ENCODE measurements around the gene LCN1.

The LCN1 gene

DNA sequence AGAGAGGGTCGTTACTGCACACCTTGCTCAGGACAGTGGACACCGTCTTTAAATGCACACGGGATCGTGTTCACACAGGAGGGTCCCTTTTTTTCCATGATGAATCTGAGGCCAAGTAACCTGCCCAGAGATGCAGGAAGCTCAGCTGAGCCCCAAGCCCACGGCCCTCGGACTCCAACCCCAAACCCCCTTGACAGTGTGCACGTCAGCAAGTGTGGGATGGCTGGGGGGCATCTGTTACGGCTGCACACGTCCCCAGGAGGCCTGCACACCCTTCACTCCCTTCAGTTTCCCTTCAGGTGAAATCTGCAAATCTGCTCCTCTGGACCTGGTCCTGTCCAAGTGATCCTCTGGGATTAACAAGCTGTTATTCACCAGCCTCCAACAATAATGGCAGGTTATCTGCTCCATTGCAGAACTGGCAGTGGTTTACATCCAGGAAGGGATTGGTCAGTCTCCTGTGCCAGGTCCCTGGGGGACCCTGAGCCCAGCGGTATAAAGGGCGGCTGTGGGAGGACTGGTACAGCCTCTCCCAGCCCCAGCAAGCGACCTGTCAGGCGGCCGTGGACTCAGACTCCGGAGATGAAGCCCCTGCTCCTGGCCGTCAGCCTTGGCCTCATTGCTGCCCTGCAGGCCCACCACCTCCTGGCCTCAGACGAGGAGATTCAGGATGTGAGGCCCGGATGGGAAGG is at the start of gene LCN1:
TSS of gene LCN1 (plus strand) at position 525 of the 692 bp plus-strand sequence. CDS start at position 583, 58 bp downstream.
- DNase-seq (ENCODE audit: low spot score): no peak

DNA sequence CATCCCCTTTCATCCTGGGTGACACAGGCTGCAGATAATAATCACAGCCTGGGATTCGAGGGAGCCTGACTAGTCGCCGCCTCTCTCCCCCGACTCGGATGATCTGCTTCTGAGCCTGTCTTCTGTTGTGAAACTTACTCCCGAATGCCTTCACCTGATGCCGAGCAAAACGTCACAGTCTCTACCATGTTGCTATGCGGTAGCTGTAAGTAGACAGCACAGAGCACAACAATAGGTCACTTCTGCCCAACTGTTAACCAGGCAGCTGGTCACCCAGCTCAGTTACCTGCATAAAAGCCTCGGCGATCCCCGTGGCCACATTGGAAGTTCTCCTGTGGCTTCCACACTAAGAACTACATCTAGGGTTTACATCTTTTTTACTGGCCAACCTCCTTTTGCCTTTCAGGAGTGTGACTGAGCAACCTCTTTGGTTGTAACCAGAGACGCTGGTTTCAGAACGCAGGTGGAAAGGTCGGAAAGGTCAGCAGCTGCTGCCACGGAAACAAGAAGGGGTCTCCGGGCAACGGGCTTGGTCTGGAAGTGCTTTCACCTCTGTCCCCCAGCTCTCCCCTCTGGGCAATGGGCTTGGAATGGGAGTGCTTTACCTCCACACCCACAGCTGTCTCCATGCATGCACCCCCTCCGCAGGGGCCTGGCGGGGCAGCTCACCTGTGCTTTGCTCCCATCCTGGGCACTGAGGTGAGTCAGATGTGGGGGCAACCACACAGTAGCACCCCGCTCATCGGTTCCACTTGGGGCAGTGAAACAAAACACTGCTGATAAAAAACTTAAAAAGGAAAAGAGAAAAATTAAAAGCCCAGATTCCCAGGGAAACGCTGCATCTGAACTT is 49.2 kb upstream of the LCN1 start:
- no peak for DNase-seq (ENCODE audit: low spot score)

DNA sequence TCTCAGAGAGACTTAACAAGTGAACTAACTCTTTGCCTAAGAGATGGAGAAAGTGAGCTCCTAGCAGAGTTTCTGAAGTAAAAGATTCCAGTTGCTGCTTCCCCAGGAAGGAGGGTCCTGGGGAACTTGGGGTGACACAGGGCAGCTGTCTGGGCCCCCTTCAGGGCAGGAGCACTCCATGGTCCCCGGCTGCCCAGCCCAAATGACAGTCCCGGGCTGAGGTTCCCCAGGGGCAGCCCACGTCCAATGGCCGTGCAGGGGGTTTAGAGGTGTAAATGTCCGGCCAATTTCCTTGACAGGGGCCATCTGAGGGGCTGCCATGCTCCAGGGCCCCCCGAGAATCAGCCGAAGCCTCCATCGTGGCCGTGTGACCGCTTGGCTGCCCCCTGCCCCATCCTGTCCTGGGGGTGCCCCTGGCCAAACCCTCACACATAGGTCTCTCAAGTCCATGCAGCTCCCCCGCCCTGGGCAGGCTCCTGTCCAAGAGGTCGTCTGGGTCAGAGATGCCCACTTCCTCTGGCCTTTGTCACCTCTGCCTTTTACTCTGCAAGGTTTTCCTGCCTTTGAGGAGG is 47.2 kb upstream of the LCN1 start:
- DNase-seq (ENCODE audit: low spot score): no peak

DNA sequence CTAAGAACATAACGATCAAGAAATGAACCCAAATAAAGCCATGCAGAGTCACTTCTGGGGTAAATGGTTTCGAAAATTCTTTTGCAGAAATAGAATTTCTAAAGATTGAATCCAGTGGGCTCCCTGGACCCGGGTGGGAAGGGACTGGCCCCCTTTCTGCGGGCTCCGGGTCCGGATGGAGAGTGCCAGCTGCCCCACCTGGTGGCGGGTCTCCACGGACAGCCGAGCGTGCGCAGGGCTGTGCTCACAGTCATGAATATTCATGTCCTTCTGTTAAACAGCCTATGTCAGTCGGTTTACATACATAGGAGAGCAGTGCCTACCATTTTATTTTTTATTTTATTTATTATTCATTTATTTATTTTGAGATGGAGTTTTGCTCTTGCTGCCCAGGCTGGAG is 46.3 kb upstream of the LCN1 start:
- no peak for DNase-seq (ENCODE audit: low spot score)

DNA sequence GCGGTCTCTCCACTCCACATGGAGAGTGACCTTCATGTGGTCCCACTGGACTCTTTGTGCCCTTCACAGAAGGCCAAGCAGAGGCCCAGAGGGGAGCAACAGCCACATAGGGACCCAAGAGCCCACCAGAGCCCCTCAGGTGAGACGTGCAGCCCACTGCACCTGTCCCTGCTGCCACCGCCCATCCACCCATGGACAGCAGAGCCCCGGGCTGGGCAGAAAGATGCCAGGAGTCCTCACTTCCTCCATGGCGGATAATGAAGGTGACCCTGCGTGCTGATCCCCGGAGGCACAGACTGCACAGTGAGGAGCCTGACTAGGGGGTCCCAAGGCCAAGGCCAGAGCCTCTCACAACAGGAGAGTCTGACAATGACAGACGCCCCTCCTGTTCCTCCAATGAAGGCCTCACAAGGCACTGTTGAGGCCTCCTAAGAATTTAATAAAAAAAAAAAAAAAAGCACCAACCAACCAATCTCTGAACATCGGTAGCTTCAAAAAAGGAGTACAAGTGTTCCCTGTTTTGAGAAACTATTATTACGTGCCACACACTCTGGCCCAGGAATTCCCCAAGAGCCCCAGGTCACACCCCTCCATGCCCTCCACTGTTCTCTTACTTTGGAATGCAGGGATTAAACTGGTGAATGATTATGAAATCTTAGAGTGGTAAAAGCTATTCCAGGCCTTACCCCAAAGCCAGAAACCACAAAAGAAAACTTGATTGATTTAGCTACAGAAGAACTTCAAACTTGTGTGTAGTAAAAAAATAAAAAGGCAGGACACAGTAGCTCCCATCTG is 44.5 kb upstream of the LCN1 start:
- no peak for DNase-seq (ENCODE audit: low spot score)

DNA sequence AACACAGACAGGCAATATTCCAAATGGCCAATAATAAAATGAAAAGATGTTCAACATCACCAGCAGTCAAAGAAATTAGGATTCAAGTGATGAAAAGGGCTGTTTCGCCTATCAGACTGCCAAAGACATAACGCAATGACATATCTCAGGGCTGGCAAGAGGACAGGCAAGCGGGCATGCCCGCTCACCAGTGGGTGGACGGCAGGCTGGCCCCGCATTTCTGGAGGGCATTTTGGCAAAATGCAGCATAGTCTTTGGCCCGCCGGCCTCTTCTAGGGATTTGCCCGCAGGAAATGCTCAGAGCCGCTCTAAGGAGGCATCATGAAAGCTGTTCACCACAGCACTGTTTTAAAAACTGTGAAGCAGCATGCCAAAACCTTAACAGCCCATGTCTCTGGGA is 43.0 kb upstream of the LCN1 start:
- DNase-seq (ENCODE audit: low spot score): no peak

DNA sequence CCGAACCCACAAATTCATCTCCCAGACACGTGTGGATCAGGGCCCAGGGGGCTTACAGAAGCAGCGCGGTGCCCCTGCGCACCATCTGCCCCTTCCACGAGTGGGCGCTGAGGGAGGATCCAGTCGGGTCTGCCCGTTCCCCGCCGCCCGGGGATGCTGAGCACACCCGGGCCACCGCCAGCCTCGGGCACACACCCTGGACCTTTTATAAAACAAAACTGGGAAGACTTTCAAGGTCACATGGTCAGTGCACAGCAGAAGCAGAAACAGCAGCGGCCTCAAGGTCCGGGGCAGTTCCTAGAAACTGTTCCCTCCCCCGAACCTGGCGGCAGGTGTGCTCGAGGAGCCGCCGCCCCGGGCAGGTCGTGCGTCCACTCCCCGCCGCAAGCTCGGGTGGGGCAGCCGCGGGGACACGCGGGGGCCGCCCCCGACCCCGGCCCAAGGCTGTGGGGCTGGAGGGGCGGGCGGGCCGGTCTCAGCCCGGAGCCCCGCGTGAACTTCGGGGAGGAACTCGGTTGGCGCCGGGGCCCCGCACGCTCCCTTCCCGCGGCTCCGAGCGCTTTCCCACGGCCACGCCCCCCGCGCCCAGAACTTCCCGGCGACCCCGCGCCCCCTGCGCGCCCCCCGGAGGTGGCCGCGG is 42.3 kb upstream of the LCN1 start:
- no peak for DNase-seq (ENCODE audit: low spot score)

DNA sequence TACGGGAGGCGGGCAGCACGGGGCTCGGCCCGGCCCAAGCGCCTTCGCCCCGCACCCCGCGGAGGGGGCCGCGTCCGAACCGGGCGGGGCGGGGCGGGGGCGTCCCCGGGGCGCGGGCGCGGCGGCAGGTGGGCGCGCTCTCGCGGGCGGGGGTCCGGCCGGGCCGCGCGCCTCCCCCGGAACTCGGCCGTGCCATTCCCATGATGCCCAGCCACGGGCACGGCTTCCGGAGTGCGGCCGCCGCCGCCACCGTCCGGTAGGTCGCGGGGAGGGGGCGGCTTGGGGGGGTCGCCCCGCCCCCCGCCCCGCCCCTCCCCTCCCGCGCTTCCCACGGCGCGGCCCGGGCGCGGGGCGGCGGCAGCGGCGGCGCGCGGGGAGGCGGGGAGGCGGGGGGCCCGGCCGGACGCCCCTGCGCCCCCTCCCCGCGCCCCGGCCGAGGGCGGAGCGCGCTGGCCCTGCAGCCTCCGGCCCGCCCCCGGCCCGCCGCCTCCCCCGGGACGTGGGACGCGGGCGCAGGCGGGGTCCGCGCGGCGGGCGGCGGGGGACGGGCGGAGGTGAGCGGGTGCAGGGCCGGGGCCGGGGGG is 41.7 kb upstream of the LCN1 start, which contains the start of gene PPP1R26:
TSS of gene PPP1R26 (plus strand) at position 314 of the 584 bp plus-strand sequence. CDS start 4,729 bp downstream, outside the sequence.
- DNase-seq (ENCODE audit: low spot score): no peak

DNA sequence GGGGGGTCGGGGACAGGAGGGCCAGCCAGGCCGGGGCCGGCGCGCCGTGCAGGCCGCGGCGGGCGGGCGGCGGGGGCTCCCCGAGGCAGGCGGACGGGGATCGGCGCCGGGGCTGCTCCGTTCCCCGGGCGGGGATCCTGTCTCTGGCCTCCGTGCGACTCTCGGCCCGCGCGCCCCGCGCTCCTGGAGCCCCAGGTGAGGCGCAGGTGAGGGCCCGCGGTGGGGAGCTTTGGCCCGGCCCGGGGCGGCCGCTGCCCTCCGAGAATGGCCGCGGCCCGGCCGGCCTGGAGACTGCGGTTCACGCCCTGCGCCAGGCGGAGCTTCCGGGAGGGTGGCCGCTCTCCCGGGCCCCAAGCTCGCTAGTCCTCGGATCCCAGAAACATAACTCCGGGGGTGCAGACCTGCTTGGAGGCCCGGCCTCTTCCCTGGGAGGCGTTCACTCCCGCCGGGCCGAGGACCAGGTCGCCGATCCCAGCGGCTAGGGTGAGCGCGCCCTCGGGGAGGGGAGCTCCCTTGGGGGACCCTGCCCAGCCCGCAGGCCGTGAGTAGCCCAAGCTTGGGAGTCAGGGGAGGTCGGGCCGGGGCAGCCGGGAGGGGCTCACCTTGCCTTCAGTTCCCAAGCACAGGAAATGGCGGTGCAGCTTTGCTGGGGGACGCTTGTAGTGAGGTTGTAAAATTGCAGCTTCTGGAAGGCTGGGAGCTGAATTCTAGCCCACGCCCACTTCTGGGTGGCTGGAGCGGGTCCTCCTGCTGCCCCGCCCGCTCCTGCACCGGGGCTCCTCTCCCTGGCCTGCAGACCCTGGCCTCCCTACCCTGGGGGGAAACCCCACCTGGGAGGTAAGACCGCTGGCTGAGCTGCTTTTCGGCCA is 40.9 kb upstream of the LCN1 start:
- no peak for DNase-seq (ENCODE audit: low spot score)

DNA sequence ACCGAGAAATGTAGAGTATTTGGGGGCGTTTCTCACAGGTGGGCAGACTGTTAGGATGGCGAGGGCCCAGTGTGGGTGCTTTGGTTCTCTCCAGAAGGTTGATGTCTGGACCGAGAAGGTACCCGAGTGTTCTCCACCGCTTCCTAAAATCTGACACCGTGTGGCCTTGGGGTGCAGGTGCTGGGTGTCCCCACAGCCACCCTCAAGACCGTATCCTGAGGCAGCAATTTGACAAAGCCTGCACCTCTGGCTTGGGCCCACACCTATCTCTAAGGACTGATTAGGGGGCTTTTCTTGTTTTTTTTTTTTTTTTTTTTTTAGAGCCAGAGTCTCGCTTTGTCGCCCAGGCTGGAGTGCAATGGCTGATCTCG is 40.3 kb upstream of the LCN1 start:
- no peak for DNase-seq (ENCODE audit: low spot score)

DNA sequence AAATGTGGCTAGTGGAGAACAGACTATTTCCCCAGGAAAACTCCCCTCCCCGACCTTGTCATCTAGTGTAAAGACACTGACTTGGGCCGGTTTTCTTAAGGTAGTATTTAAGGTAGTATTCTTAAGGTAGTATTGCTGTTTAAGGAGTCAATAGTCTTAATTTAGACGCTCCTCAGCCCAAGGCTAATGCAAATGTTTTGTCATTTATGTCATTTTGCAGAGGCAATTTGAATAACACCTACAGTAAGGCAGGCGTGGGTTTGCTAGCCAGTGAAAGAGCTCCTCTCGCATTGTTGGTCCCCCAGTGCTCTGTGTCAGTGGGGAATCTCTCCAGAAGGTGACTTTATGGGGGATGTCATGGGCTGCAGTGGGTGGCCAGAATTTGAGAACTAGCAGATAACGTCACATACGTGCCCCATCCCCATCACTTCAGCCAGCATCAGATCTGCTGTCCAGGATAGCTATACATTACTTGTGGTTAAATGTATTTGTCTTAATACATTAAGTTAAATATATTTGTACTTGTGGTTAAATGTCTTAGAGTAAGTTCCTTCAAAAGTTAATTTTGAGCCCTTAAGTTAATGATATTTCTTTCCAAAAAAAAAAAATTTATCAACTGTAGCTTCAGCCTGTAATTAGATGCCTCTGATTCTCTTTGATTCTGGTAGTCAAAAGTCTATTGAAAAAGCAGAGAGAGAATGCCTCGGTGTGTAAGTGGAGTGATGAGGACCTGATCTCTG is 39.1 kb upstream of the LCN1 start:
- DNase-seq (ENCODE audit: low spot score): no peak

DNA sequence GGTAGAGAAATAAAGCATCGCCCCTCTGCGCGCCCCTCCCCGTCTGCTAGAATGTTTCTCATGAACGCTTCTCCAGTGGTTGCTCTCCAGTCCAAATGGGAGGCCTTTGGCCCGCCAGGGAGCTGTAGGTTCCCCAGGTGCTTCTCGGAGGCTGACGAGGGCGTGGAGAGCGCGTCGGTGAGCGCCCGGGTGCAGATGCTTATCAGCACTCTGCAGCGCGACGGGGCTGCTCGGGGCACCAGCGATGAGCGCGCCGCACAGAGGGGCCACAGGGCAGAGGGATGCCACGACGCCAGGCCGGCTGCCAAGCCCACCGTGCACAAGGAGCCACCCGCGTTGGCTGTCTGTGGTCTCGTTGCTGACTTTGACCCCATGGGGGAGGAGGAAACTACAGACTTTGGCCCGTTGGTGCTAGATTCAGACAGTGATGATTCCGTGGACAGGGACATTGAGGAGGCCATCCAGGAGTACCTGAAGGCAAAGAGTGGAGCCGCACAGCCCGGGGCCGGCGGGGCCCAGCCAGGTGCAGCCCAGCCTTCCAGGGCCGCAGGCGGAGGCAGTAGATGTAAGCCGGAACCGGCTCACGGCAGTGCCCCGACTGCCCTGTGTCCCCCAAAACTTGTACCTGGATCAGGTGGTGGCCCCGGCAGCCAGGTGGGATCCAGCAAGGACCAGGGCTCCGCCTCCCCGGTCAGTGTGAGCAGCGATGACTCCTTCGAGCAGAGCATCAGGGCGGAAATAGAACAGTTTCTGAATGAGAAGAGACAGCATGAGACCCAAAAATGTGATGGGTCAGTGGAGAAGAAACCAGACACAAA is 36.6 kb upstream of the LCN1 start:
- no peak for DNase-seq (ENCODE audit: low spot score)

DNA sequence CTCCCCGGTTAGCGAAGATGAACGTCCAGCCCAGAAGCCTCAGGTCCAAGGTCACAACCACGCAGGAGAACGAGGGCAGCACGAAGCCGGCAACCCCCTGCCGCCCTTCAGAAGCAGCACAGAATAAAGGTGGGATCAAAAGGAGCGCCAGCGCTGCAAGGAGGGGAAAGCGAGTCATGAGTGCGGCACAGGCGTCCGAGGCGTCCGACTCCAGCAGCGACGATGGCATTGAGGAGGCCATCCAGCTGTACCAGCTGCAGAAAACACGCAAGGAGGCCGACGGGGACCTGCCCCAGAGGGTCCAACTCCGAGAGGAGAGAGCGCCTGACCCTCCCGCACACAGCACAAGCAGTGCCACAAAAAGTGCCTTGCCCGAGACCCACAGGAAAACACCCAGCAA is 35.9 kb upstream of the LCN1 start:
- no peak for DNase-seq (ENCODE audit: low spot score)

DNA sequence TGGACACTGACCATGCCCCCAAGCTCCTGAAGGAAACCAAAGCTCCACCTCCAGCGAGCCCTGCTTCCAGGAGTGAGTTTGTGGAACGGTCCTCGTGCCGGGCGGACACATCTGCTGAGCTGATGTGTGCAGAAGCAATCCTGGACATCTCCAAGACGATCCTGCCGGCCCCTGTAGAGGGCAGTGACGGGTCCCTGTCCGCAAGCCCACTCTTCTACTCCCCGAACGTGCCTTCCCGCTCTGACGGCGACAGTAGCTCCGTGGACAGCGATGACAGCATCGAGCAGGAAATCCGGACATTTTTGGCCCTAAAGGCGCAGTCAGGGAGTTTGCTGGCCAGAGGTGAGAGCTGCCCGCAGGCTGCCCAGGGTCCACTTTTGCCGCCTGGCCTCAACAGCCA is 35.4 kb upstream of the LCN1 start:
- no peak for DNase-seq (ENCODE audit: low spot score)

DNA sequence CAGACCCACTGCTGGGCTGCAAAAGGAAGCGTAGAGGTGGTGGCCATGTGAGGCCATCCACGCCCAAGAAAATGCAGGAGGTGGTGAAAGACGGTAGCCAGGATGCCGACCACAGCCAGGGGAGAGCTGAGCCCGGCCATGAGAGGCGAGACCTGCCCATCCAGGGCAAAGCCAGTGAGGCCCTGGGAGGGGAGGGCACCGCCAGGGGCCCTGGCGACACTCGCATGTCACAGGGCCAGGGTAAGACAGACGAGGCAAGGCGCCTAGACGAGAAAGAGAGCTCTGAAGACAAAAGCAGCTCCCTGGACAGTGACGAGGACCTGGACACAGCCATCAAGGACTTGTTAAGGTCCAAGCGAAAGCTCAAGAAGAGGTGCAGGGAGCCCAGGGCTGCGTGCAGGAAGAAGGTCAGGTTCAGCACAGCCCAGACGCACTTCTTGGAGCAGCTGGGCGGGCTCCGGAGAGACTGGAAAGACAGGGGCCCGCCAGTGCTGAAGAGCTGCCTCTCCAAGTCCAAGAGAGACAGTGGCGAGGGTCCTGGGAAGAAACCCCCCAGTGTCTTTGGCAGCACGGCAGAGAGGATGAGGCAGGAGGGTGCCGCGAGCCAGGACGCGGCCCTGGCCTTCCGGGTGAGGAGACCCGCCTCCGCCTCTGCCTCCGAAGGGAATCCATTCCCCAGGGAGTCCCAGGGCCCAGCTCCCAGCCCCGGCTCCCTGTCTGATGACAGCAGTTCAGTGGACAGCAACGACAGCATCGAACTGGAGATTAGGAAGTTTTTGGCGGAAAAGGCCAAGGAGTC is 34.8 kb upstream of the LCN1 start:
- DNase-seq (ENCODE audit: low spot score): no peak

DNA sequence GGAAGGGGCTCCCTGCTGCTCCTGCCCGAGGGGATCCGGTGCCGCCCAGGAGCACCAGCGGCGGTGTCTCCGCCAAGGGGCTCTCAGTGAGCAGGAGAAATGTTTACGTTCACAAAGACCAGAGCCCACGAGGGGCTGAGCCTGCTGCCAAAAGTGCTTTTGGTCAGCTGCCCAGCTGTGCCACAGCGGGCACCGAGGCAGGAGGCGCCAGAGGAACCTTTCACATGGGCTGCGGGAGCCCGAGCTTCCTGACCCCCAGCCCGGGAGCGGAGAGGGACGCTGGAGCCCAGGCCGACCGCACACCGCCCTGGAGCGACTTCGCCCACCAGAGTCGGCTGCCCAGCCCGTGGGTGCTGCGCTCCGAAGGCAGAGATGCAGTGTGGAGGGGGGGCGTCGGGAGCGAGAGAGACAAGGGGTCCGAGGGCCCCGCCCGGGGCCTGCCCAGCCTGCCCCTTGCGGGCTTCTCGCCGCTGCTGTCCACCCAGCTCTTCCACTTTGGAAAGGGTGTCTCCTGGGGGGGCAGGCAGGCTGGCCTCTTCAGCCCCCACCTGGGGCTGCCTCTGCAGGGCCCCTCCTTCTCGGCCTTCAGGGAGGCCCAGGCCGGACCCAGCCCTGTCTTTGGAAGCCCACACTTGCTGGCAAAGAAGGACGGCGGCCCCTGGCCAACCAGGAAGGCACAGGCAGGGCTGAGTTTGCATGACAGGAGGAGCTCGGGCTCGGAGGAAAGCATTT is 33.8 kb upstream of the LCN1 start:
- DNase-seq (ENCODE audit: low spot score): no peak

DNA sequence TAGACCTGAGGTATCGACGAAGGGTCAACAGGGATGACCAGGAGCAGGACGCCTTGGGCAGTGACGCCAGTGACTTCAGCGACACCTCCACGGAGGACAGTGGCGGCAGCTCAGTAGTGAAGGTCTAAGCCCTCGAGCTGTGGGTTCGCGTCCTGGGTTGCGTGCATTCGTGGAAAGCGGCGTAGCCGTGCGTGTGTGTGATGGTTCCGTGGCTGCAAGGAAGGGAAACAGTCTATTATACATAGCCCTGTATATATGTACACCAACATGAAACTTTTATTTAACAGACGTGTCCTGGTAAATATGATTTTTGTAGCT is 33.3 kb upstream of the LCN1 start:
- DNase-seq (ENCODE audit: low spot score): no peak

Measured in CD4-positive, alpha-beta T cell treated with Interleukin-15 for 4 hours (primary cell).